Measurements from ENCODE around the gene ASAP3. TPM values are rescaled to one million over a fixed set of nuclear protein-coding genes. Genes with fewer than 3 reads are reported as not detected.

The ASAP3 gene
- total RNA-seq, 4 donors from 2014 or later: 68.7 to 130 (median 88.5) TPM

- Histone ChIP-seq H3K9me3 (no peaks in the 10 kb centered on the region), H3K27ac (peak within 1 kb of the TSS; percentile 85), H3K4me3 (peak within 1 kb of the TSS; percentile 66), H3K4me1 (peaks cover 45% of the 10 kb centered on the region), H3K27me3 (no peaks in the 10 kb centered on the region), H3K36me3 (peaks cover 4% of the 10 kb centered on the region)
- DNase-seq (ENCODE audit: low spot score in 2 of 2): no peak
- TF ChIP-seq EP300 (IDR thresholded peaks at IDR 0.05): no peak
- TF ChIP-seq POLR2A (IDR thresholded peaks at IDR 0.05): no peak
- peak in 1 of 3 donors; percentile 29 for TF ChIP-seq POLR2AphosphoS5 (IDR thresholded peaks at IDR 0.05)
- WGBS: 0% methylated on average over 11 of the region's 84 CpGs
These were observed 59.4 kb downstream of the ASAP3 start, which contains the start of gene TCEA3 for GRCh38 chr1:23424293-23425192. TCEA3 (minus strand) TSS chr1:23424748; CDS start chr1:23424633, 115 bp downstream.

GRCh38 chr1:23423415-23424292 is 60.3 kb downstream of the ASAP3 start:
- 16% methylated on average over 4 of the region's 46 CpGs for WGBS
- Histone ChIP-seq H3K4me3 (peak overlapping the region; percentile 66), H3K27ac (peak overlapping the region; percentile 85), H3K4me1 (peaks cover 45% of the 10 kb centered on the region), H3K36me3 (no peaks in the 10 kb centered on the region), H3K9me3 (no peaks in the 10 kb centered on the region), H3K27me3 (no peaks in the 10 kb centered on the region)
- no peak for DNase-seq (ENCODE audit: low spot score in 2 of 2)
- TF ChIP-seq POLR2AphosphoS5 (IDR thresholded peaks at IDR 0.05) (no peak), EP300 (IDR thresholded peaks at IDR 0.05) (no peak), CTCF (IDR thresholded peaks at IDR 0.05) (no peak), POLR2A (IDR thresholded peaks at IDR 0.05) (no peak)

- Histone ChIP-seq H3K4me3 (peak overlapping the region; percentile 66), H3K4me1 (peaks cover 47% of the 10 kb centered on the region), H3K36me3 (no peaks in the 10 kb centered on the region), H3K27me3 (no peaks in the 10 kb centered on the region), H3K27ac (peak overlapping the region; percentile 85), H3K9me3 (no peaks in the 10 kb centered on the region)
- no peak for DNase-seq (ENCODE audit: low spot score in 2 of 2)
- TF ChIP-seq POLR2A (IDR thresholded peaks at IDR 0.05): no peak
- no peak for TF ChIP-seq POLR2AphosphoS5 (IDR thresholded peaks at IDR 0.05)
- 37% methylated on average over 6 of the region's 6 CpGs for WGBS
These were observed 61.0 kb downstream of the ASAP3 start for GRCh38 chr1:23422941-23423340.

GRCh38 chr1:23422241-23422877 is 61.6 kb downstream of the ASAP3 start:
- Histone ChIP-seq H3K4me3 (peak overlapping the region; percentile 17), H3K4me1 (peaks cover 53% of the 10 kb centered on the region), H3K27ac (peak overlapping the region; percentile 85), H3K27me3 (no peaks in the 10 kb centered on the region), H3K9me3 (no peaks in the 10 kb centered on the region), H3K36me3 (no peaks in the 10 kb centered on the region)
- TF ChIP-seq EP300 (IDR thresholded peaks at IDR 0.05): no peak
- TF ChIP-seq CTCF (IDR thresholded peaks at IDR 0.05): no peak
- no peak for TF ChIP-seq POLR2A (IDR thresholded peaks at IDR 0.05)
- no peak for TF ChIP-seq POLR2AphosphoS5 (IDR thresholded peaks at IDR 0.05)
- 17% methylated on average over 10 of the region's 15 CpGs for WGBS
- DNase-seq (ENCODE audit: low spot score in 2 of 2): peak in 1 of 2 donors; percentile 89

GRCh38 chr1:23421753-23422240 is 62.2 kb downstream of the ASAP3 start:
- WGBS: 20% methylated on average over 3 of the region's 6 CpGs
- no peak for DNase-seq (ENCODE audit: low spot score in 2 of 2)
- H3K27ac ChIP-seq: peak overlapping the region; percentile 85
- H3K4me1 ChIP-seq: peaks cover 54% of the 10 kb centered on the region
- TF ChIP-seq EP300 (IDR thresholded peaks at IDR 0.05) (no peak), POLR2A (IDR thresholded peaks at IDR 0.05) (no peak), POLR2AphosphoS5 (IDR thresholded peaks at IDR 0.05) (peak in 2 of 3 donors; percentile 25 to 53), CTCF (IDR thresholded peaks at IDR 0.05) (peak in 1 of 2 donors; percentile 21)
- H3K4me3 ChIP-seq: peak overlapping the region; percentile 17
- H3K9me3 ChIP-seq: no peaks in the 10 kb centered on the region
- H3K27me3 ChIP-seq: no peaks in the 10 kb centered on the region
- H3K36me3 ChIP-seq: peaks cover 3% of the 10 kb centered on the region
